AG10803 (cell line): Measurements from ENCODE around the gene CD53.

Experiments used
- DNase-seq: peaks from one replicate; pipeline ENCODE4 v3.0.0; 2010; ENCODE audit warnings: low read depth
- H3K4me3 ChIP-seq: 2 replicates; pipeline ENCODE4 v1.5.1; 2011; ENCODE audit warnings: mild to moderate bottlenecking, low read length, control low read depth
- TF ChIP-seq, protein P1 (sequence below): conservative IDR thresholded peaks from 2 replicates; pipeline ENCODE4 v1.5.1; 2011; ENCODE audit warnings: mild to moderate bottlenecking, low read length, control low read depth, inconsistent platforms

Gene CD53

DNA sequence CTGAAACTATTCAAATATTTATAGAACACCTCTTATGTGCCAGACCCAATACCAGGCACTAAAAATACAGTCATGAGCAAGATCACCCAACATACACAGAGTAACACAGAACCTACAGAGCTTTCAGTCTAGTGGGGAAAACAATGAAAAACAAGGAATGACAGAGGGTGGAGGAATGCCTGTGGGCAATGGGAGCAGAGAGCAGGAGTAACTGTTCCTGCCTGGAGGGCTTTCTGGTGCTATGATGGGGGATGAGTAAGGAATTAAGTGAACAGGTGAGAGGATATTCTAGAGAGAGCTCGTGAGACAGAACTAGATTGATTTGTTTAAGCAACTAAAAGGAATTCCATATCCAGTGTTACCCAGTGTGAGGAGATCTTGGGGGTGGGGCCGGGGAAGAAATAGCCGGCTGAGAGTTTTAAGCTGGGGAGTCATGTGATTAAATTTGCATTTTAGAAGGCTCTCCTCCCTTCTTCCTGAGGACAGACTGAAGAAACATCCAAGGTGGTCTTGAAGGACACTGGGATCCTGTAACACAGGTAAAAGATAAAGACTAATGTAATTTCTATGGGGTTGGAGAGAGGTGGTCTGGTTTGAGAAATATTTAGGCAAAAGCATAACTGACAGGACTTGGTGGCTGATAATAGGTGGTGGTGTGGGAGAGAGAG is 2.1 kb upstream of the CD53 start:
- no peak overlapping the region for H3K4me3 ChIP-seq
- no peak for DNase-seq
- TF ChIP-seq, protein P1, sequence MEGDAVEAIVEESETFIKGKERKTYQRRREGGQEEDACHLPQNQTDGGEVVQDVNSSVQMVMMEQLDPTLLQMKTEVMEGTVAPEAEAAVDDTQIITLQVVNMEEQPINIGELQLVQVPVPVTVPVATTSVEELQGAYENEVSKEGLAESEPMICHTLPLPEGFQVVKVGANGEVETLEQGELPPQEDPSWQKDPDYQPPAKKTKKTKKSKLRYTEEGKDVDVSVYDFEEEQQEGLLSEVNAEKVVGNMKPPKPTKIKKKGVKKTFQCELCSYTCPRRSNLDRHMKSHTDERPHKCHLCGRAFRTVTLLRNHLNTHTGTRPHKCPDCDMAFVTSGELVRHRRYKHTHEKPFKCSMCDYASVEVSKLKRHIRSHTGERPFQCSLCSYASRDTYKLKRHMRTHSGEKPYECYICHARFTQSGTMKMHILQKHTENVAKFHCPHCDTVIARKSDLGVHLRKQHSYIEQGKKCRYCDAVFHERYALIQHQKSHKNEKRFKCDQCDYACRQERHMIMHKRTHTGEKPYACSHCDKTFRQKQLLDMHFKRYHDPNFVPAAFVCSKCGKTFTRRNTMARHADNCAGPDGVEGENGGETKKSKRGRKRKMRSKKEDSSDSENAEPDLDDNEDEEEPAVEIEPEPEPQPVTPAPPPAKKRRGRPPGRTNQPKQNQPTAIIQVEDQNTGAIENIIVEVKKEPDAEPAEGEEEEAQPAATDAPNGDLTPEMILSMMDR, result no peak

DNA sequence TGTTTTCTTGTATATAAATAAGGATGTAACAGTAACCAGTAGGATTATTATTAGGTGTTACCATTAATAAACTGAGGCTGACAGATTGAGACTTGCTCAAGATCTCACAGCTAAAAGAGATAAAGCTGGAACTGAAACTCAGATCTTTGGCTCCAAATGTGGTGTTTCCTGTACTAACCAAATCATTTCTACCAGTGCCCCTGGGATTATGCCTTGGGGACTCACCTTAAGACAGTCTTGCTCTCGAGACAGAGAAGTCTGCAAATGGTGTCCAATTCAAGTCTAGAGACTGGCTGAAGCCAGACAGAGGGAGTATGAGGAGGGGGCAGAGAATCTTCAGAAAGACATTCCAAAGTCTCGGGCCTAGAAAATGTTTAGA is 593 bp upstream of the CD53 start:
- no peak overlapping the region for H3K4me3 ChIP-seq
- no peak for DNase-seq
- TF ChIP-seq, protein P1, result no peak

DNA sequence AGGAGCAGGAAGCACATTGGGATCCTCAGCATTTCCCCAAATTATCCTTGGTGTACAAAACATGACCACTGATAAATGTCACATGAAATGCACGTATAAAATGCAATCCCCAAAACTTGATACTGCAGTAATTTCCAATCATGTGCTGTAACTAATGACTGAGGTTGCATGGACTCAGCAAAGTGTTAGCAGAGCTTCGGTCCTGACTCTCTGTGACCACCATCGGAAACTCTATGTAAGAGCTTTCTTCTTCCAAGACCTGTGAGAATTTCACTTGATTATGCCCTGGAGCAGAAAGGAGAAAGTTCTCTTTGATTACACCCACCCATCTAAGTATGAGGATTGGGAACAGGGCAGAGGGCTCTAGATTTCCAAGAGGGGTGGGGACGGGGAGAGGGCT is 908 bp downstream of the CD53 start:
- DNase-seq, result no peak
- TF ChIP-seq, protein P1, result no peak
- H3K4me3 ChIP-seq, result no peak overlapping the region

DNA sequence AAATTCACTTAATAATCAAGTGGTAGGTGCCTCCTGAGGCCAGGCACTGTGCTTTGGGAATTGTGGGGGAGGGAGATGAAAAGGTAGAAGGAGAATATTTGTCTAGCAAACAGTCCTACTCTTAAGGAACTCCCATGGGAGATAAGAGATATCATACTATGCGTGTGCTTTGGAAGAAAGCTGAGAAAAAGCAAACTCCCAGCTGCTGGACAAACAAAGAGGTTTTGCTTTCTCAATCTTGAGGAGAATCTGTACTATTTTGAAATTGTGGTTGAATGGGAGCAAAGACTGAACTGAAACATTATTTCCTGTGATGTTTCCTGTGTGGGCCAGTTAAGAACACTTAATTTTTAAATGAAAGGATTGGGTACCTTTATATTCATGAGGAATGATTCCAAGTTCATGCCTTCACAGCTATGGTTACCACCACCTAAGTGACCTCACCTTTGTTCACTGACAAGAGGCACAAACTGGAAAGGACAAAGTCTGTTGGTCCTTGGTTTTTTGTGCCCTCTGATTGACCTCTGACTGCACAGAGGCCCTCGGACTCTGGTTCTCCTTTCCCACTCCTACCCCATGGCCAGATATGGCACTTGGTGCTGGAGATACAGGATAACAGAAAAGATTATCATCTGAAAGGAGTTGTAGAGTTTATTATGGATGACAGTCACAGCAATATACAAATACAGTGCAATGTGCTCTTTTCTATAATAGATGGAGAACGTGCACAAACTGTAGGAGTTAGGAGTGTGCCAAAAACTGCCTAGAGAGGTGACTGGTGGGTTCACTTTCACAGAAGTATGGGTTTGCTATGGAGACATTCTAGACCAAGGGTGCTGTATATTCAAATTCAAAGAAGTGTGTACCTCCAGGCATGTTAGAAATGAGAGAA is 1.6 kb downstream of the CD53 start:
- TF ChIP-seq, protein P1, result no peak
- no peak overlapping the region for H3K4me3 ChIP-seq
- DNase-seq, result no peak

DNA sequence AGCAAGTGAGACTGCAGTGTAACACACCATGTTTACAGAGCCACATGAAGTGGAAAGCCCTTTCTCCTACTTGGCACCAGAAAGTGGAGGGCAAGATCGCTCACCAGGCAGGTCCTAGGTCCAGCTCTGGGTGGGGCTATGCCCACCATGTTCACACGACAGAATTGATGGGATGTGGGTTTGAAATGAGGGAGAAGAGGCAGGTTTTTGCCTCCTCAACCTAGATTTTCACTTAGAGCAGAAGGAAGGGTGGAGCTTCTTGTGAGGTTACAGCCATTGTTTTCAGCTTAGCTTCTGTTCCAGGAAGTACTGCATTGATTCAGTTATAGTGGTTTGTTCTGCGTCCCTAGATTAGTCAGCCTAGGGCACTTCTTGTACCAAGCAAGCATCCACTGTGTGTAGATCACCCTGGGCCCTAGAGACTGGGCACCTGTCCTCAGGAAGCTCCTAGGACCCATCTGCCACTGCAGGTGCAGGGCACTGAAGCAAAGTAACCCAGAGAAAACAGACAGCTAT is 2.3 kb downstream of the CD53 start:
- DNase-seq, result no peak
- no peak overlapping the region for H3K4me3 ChIP-seq
- TF ChIP-seq, protein P1, result no peak

DNA sequence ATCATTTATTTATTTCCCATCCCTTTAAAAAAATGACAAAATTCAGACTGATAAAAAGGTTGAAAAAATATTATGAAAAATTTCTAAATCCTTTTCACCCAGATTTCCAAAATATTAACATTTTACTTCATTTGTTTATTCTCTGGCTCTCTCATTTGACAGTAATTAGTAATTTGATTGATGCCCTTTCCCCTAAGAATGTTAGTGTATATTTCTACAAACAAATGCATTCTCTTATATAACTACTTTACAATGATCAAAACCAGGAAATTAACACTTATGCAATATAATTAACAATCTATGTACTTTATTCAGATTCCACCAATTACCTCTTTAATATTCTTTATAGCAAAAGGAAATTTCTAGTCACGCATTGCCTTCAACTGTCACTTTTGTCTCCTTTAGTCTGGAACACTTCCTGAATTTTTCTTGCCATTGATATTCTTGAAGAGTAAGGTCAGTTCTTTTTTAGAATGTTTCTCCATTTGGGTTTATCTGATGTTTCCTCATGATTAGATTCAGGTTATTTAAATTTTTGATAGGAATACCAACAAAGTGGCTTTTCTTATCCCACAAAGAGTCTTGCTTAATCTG is 3.9 kb downstream of the CD53 start:
- H3K4me3 ChIP-seq, result no peak overlapping the region
- DNase-seq, result no peak
- TF ChIP-seq, protein P1, result no peak
